Measurements from ENCODE around the gene NLRP9. TPM values are rescaled to one million over a fixed set of nuclear protein-coding genes. Genes with fewer than 3 reads are reported as not detected.

Gene NLRP9
- total RNA-seq, 1 experiment from 2014 or later, result not detected

GRCh38 chr19:55690109-55690768 is 48.0 kb downstream of the NLRP9 start:
- in situ Hi-C loops (cut with HindIII; ENCODE audit: low sequenced_read_pairs), result no loop called here
- DNase-seq (ENCODE audit: low spot score), result peak; percentile 14

- in situ Hi-C loops (cut with HindIII; ENCODE audit: low sequenced_read_pairs), result no loop called here
- DNase-seq (ENCODE audit: low spot score), result no peak
Observed at GRCh38 chr19:55689411-55690108, 48.6 kb downstream of the NLRP9 start.

DNA sequence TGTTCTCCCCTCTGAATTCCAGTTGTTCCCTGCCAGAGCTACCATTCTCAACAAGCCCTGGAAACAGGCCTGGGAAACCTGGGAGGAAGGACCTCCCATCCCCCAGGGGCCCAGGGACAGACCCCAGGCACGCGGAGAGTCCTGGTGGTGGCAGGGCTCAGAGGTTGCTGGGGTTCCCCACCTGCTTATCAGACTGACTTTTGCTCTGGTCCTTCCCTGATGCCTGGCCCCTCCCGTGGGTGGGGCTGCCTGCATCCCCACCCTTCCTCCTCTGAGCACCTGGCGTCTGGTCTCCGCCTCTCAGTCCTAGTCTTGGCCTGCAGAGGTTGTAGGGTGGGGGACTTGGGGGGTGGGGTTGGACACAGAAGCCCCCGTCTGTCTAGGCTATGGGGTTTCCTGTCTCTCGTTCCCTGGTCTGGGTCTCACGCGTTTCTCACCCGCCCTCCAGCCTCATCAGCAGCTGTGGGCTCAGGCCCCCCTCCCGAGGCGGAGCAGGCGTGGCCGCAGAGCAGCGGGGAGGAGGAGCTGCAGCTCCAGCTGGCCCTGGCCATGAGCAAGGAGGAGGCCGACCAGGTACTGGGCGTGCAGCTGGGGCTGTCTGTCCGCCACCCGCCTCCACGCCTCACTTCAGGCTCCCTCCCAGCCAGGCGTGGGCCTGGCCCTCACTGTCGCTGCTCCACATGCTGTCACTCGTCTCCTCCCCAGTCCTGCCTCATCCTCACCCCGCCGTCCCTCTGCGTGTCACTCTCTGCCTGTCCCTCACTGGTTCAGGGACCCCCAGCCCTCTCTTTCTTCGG is 49.6 kb downstream of the NLRP9 start:
- in situ Hi-C loops (cut with HindIII; ENCODE audit: low sequenced_read_pairs), result no loop called here
- no peak for DNase-seq (ENCODE audit: low spot score)

GRCh38 chr19:55687281-55688201 is 50.7 kb downstream of the NLRP9 start:
- in situ Hi-C loops (cut with HindIII; ENCODE audit: low sequenced_read_pairs), result no loop called here
- no peak for DNase-seq (ENCODE audit: low spot score)

GRCh38 chr19:55686311-55687050 is 51.7 kb downstream of the NLRP9 start:
- in situ Hi-C loops (cut with HindIII; ENCODE audit: low sequenced_read_pairs), result no loop called here
- no peak for DNase-seq (ENCODE audit: low spot score)

DNA sequence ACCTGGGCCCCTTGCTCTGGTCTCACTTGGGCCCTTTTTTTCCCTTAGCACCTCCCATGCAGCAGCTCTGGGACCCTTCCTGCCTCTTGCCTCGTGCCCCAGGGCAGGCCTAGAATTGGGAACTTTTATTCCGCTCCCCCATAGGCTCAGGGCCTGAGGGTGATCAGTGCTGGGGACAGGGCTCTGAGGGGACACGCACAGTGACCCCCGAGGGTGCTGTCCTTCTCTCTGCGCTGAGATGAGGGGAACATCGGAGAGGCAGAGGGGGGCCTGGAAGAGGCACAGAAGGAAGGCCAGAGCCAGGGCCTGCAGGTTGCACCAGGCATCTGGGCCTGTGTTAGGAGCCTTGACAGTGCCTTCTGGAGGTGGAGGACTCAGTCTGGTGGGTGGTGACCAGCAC is 52.4 kb downstream of the NLRP9 start:
- DNase-seq (ENCODE audit: low spot score), result no peak
- in situ Hi-C loops (cut with HindIII; ENCODE audit: low sequenced_read_pairs), result no loop called here

DNA sequence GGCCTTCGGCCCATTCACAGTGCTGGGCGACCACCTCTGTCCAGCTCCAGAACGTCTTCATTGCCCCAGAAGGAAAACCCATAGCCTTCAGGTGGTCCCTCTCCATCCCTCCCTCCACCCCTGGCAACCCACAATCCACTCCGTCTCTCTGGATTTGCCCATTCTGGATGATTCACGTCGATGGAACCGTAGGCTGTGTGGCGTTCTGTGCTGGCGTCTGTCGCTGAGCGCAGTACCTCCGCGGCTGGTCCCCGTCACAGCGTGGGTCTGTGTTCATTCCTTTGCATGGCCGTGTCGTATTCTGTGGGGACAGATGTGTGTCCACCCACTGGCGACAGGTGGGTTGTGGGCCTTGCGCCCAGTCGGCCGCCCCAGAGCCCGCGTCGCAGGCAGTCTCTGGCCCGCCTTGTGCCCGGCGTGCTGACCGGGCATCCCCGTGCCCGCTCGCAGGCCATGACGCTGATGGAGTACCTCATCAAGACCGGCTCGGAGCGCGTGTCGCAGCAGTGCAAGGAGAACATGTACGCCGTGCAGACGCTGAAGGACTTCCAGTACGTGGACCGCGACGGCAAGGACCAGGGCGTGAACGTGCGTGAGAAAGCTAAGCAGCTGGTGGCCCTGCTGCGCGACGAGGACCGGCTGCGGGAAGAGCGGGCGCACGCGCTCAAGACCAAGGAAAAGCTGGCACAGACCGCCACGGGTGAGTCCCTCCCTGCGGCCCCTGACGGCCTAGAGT is 53.1 kb downstream of the NLRP9 start:
- in situ Hi-C loops (cut with HindIII; ENCODE audit: low sequenced_read_pairs), result no loop called here
- DNase-seq (ENCODE audit: low spot score), result no peak

DNA sequence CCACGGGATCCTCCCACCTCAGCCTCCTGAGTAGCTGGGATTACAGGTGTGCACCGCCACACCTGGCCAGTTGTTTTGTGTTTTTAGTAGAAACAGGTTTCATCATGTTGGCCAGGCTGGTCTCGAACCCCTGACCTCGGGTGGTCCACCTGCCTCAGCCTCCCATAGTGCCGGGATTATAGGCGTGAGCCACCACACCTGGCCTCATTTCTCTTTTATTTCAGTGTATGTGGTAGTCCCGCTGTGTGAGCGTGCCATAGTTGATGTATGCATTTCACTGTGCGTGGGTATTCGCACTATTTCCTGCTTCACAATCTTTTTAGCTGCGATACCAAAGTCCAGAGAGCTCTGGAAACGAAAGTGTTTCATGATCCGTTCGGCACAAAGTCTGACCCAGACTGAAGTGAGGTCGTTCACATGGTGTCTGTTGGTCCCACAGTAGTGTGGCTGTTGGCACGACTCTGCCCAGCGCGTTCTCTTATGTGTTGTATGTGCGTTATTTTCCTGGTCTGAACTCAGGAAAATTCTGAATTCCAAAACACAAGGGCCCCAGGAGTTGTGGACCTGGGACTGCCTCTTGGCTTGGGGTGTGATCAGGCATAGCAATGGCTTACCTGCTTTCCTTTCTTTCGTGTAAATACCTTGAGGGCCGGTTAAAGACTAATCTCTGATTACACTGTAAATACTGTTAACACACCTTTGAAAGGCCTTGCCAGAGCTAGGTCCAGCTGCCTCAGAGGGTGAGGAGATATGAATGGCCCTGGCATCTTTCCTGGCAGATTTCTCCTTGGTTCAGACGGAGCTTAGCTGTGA is 54.5 kb downstream of the NLRP9 start:
- DNase-seq (ENCODE audit: low spot score), result no peak
- in situ Hi-C loops (cut with HindIII; ENCODE audit: low sequenced_read_pairs), result no loop called here

DNA sequence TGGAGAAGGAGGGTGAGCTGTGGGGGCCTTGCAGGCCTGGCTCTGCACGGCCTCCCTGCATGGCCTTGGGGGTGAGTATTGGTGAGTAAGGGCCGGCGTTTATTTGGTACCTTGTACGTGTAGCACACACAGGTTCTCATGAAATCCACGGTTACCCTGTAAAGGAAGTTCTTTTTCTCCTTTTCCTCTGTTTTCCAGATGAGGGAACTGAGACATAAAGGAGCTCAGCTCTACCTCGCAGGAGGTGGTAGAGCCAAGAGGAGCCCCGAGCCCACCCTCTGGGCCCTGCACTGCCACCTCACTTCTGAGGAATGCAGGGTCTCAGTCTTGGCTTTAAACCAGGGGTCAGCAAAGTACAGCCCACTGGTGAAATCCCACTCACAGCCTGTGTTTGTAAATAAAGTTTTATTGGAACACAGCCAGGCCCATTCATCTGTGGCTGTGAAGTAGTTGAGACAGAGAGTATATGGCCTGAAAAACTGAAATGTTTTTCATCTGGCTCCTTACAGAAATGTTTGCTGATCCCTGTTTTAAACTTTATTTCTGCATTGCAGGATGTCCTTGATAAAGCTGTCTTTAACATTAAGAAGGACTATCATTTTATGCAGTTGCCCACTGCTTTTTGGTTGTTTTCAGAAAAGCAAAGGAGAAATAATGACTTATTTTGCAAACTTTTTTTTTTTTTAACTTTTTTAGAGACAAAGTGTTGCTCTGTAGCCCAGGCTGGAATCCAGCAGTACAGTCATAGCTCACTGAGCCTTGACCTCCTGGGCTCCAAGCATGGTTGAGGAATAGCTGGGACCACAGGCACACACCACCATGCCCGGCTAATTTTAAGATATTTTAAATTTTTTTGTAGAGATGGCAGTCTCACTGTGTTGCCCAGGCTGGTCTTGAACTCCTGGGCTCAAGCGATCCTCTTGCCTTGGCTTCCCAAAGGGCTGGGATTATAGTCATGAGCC is 56.8 kb downstream of the NLRP9 start:
- DNase-seq (ENCODE audit: low spot score), result no peak
- in situ Hi-C loops (cut with HindIII; ENCODE audit: low sequenced_read_pairs), result no loop called here

- in situ Hi-C loops (cut with HindIII; ENCODE audit: low sequenced_read_pairs), result no loop called here
- no peak for DNase-seq (ENCODE audit: low spot score)
Observed at GRCh38 chr19:55680339-55681130, 57.7 kb downstream of the NLRP9 start.

DNA sequence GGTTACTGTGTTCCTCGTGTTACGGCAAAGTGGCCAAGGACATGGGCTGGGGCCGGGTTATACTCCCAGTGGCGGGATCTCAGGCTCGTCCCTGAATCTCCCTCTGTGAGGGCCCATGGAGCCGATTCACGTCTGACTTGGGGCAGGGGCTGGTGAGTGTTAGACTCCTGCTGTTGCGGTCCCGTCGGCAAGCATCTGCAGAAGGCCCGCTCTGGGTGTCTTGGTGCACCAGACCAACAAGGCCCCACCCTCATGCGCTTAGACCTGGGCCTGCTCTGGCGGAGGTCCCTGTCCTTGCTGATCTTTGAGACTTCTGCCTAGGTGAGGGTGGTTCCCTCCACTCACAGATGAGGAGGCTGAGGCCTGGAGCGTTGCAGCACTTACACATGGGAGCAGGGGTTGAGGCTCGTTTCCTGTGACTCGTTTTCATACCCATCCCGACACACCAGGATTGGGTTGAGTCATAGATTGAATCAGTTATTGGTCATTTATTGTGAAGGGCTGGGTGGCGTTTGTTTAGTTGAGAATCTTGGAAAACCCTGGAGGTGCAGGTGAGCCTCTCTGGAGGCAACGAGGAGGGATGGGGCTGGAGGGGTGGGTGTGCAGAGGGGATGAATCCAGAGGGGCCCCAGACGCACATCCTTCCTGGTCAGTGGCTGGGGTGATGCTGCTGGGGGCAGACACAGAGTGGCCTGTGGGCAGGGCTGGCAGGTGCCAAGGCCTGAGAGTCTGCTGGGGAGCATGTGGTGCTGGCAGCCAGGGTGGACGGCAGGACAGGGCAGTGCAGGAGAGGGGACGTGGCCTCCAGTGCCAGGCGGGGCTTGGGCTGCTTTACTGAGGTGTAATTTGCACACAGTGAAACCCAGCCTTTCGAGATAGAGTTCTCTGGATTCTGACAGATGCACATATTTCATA is 58.6 kb downstream of the NLRP9 start:
- in situ Hi-C loops (cut with HindIII; ENCODE audit: low sequenced_read_pairs), result no loop called here
- DNase-seq (ENCODE audit: low spot score), result no peak

GRCh38 chr19:55678121-55678671 is 60.0 kb downstream of the NLRP9 start:
- in situ Hi-C loops (cut with HindIII; ENCODE audit: low sequenced_read_pairs), result no loop called here
- no peak for DNase-seq (ENCODE audit: low spot score)

DNA sequence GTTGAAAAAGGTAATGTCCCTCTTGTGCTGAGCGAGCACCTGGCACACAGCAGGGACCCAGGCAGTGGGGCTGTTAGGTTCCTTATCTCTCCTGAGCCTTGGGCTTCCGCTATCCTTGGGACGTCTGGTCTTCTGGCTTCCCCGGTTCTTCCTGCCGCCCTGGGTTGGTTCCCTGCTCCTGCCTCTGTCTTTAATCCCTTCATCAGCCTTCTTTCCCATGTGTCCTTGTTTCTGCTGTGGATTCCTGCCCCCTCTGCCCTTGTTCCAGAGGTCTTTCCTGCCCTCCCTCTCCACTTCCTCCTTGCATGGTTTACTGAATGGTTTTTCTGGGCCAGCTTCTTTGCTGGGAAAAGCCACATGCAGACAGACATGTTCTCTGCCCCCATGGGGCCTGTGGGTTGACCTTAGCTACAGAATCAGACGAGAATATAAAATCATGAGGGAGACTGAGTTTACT is 60.6 kb downstream of the NLRP9 start:
- in situ Hi-C loops (cut with HindIII; ENCODE audit: low sequenced_read_pairs), result no loop called here
- DNase-seq (ENCODE audit: low spot score), result no peak

DNA sequence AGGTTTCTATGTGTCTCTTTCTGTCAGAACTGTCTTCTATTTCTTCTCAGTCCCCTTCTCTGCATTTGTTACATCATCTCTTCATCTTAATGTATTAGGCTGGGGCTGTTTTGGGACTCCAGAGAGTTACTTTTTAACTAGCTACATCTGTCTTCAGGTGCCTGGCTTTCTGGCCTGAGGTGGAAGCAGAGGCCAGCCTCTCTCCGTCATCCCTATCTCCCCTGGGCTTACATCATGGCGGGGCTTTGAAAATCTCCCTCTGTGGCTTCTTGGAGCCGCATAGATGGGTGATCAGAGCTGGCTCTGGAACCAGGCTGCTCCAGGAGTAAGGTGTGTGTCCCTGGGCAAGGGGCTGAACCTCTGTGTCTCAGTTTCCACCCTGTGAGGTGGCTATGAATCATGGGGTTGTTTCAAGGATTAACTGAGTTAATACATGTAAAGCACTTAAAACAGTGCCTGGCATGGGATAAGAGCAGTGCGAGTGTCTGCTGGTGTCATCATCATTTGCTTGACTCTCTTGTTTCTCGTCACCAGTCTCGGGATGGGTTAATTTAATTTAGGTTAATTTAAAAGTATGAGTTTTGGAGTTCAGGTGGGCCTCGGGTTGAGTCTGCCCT is 61.2 kb downstream of the NLRP9 start:
- DNase-seq (ENCODE audit: low spot score), result no peak
- in situ Hi-C loops (cut with HindIII; ENCODE audit: low sequenced_read_pairs), result no loop called here

Data from G401 (cell line).